ENCODE results near the gene CCDC9. TPM values are rescaled to one million over a fixed set of nuclear protein-coding genes. Genes with fewer than 3 reads are reported as not detected.

Gene CCDC9
- total and polyA plus RNA-seq, 2 of the 13 experiments (the other 11 are each of a cell fraction or from before 2014, with no cell fraction given), result 2.9 to 6.3 TPM

- peak; percentile 60; the same call in 2 of the 3 replicates for ATAC-seq
- Histone ChIP-seq H3K27ac (ENCODE audit: extremely low read length, insufficient read depth, low read length) (no peak overlapping the region), H3K9ac (ENCODE audit: insufficient read depth, low read depth, low read length) (no peak overlapping the region), H3K27me3 (ENCODE audit: control insufficient read depth in 1 of 2, insufficient read depth in 2 of 2, low read length in 2 of 2) (no peaks in the 10 kb centered on the region), H3K79me2 (ENCODE audit: insufficient read depth, low read length) (no peaks in the 10 kb centered on the region), H3K4me1 (ENCODE audit: insufficient read depth, low read length) (peaks cover 11% of the 10 kb centered on the region), H2AFZ (ENCODE audit: low read length) (no peak overlapping the region), H4K20me1 (ENCODE audit: insufficient read depth, low read length) (no peaks in the 10 kb centered on the region), H3K36me3 (replicated peaks in 1 of 2; ENCODE audit: control insufficient read depth in 1 of 2, insufficient read depth in 2 of 2, low read length in 2 of 2) (no peaks in the 10 kb centered on the region), H3K4me2 (ENCODE audit: low read depth, low read length) (no peak overlapping the region), H3K4me3 (replicated peaks in 1 of 3; ENCODE audit: insufficient read depth in 1 of 3, low read depth in 2 of 3, low read length in 3 of 3) (no peak overlapping the region), H3K9me3 (ENCODE audit: low read length) (no peaks in the 10 kb centered on the region)
- BruUV-seq (replicated peaks), result no TSS peak
- TF ChIP-seq ZNF101 (CRISPR knock-in tag; IDR thresholded peaks at IDR 0.05; ENCODE audit: borderline replicate concordance, low read depth) (no peak), E2F2 (CRISPR knock-in tag; IDR thresholded peaks at IDR 0.05; ENCODE audit: borderline replicate concordance) (no peak), STAG1 (CRISPR knock-in tag; IDR thresholded peaks at IDR 0.05) (peak; percentile 58), XRCC5 (optimal IDR thresholded peaks at IDR 0.05; ENCODE audit: low read length) (peak; percentile 20), PBX2 (CRISPR knock-in tag; IDR thresholded peaks at IDR 0.05) (peak; percentile 74), CTCF (CRISPR knock-in tag; IDR thresholded peaks at IDR 0.05) (peak; percentile 75), SMC3 (IDR thresholded peaks at IDR 0.05; ENCODE audit: low read length) (peak; percentile 77), PRPF4 (IDR thresholded peaks at IDR 0.05; ENCODE audit: low read depth, low read length, poor library complexity, severe bottlenecking) (no peak), KLF12 (CRISPR knock-in tag; IDR thresholded peaks at IDR 0.05; ENCODE audit: borderline replicate concordance) (no peak)
- DNase-seq (ENCODE audit: low spot score), result peak; percentile 53
- WGBS (ENCODE audit: low lambda C conversion rate), result 25% methylated on average over 9 of the region's 9 CpGs
- FAIRE-seq, result peak; percentile 60
- intact Hi-C loops (cut with micrococcal nuclease; ENCODE audit: unreplicated experiment) (no loop called here), in situ Hi-C loops (cut with HindIII; ENCODE audit: extremely low pct_ligation_motif_present, low pct_unique_long_range_greater_than_20kb) (no loop called here)
- POLR2A ChIA-PET, result no interaction called here
- CTCF ChIA-PET (ENCODE audit: low intra/inter-chr PET ratio, low total read pairs), result interaction anchor here (1.1 to 2.8 kb wide), 3 partner anchors 107 to 143 kb away, joined by 3 to 15 read pairs (median 4); no protein-coding TSS in a partner anchor
These were observed 28.1 kb downstream of the CCDC9 start for GRCh38 chr19:47284324-47284899.
